ENCODE results near the gene LRRC49. TPM values are rescaled to one million over a fixed set of nuclear protein-coding genes. Genes with fewer than 3 reads are reported as not detected.

The LRRC49 gene
- total and polyA plus RNA-seq, 4 donors: 3.0 to 24.3 (median 7.4) TPM

GRCh38 chr15:71080166-71080565 lies 187.5 kb downstream of the LRRC49 start:
- TF ChIP-seq CTCF (IDR thresholded peaks at IDR 0.05; ENCODE audit: control extremely low read depth, extremely low read depth): no peak
- DNase-seq (no peak), ATAC-seq (ENCODE audit: insufficient read depth, low FRiP score) (no peak)
- Histone ChIP-seq H3K9me3 (ENCODE audit: control insufficient read depth in 4 of 4, insufficient read depth in 3 of 4, low read length in 3 of 4) (no peaks in the 10 kb centered on the region), H3K4me3 (no peak overlapping the region), H3K9ac (ENCODE audit: insufficient read depth in 1 of 2, low read length in 2 of 2) (no peak overlapping the region), H3K27ac (ENCODE audit: low read depth in 1 of 2, low read length in 1 of 2) (no peak overlapping the region), H3K36me3 (ENCODE audit: control insufficient read depth in 4 of 4, insufficient read depth in 4 of 4, low read length in 4 of 4) (no peaks in the 10 kb centered on the region), H3K4me1 (ENCODE audit: control insufficient read depth in 5 of 5, insufficient read depth in 5 of 5, low read length in 5 of 5) (peaks cover 0 to 6% (median 3%) of the 10 kb centered on the region in 5 donors), H3K27me3 (ENCODE audit: control insufficient read depth in 3 of 3, insufficient read depth in 3 of 3, low read length in 2 of 3) (no peaks in the 10 kb centered on the region)
- WGBS, 2 donors: 93 to 94% methylated on average over 7 of the region's 7 CpGs

- TF ChIP-seq CTCF (IDR thresholded peaks at IDR 0.05; ENCODE audit: control extremely low read depth, extremely low read depth): no peak
Observed at GRCh38 chr15:71080705-71081104, 188.1 kb downstream of the LRRC49 start.

GRCh38 chr15:71082803-71083202 lies 190.2 kb downstream of the LRRC49 start:
- TF ChIP-seq CTCF (IDR thresholded peaks at IDR 0.05; ENCODE audit: control extremely low read depth, extremely low read depth): no peak

More at GRCh38 chr15:71080705-71081104, 188.1 kb downstream of the LRRC49 start:
- WGBS, 2 donors: 66 to 81% methylated on average over 1 of the region's 1 CpG
- Histone ChIP-seq H3K27ac (ENCODE audit: low read depth in 1 of 2, low read length in 1 of 2) (no peak overlapping the region), H3K9ac (ENCODE audit: insufficient read depth in 1 of 2, low read length in 2 of 2) (no peak overlapping the region), H3K4me3 (no peak overlapping the region), H3K27me3 (ENCODE audit: control insufficient read depth in 3 of 3, insufficient read depth in 3 of 3, low read length in 2 of 3) (no peaks in the 10 kb centered on the region), H3K36me3 (ENCODE audit: control insufficient read depth in 4 of 4, insufficient read depth in 4 of 4, low read length in 4 of 4) (no peaks in the 10 kb centered on the region), H3K4me1 (ENCODE audit: control insufficient read depth in 5 of 5, insufficient read depth in 5 of 5, low read length in 5 of 5) (peaks cover 0 to 6% (median 3%) of the 10 kb centered on the region in 5 donors), H3K9me3 (ENCODE audit: control insufficient read depth in 4 of 4, insufficient read depth in 3 of 4, low read length in 3 of 4) (no peaks in the 10 kb centered on the region)
- DNase-seq (no peak), ATAC-seq (ENCODE audit: insufficient read depth, low FRiP score) (peak; percentile 30)

GRCh38 chr15:71083349-71083748 lies 190.7 kb downstream of the LRRC49 start:
- Histone ChIP-seq H3K9me3 (ENCODE audit: control insufficient read depth in 4 of 4, insufficient read depth in 3 of 4, low read length in 3 of 4) (no peaks in the 10 kb centered on the region), H3K4me1 (ENCODE audit: control insufficient read depth in 5 of 5, insufficient read depth in 5 of 5, low read length in 5 of 5) (peaks cover 0 to 6% (median 3%) of the 10 kb centered on the region in 5 donors), H3K4me3 (no peak overlapping the region), H3K36me3 (ENCODE audit: control insufficient read depth in 4 of 4, insufficient read depth in 4 of 4, low read length in 4 of 4) (no peaks in the 10 kb centered on the region), H3K27ac (ENCODE audit: low read depth in 1 of 2, low read length in 1 of 2) (peak overlapping the region in 1 of 2 donors; percentile 29), H3K27me3 (ENCODE audit: control insufficient read depth in 3 of 3, insufficient read depth in 3 of 3, low read length in 2 of 3) (no peaks in the 10 kb centered on the region), H3K9ac (ENCODE audit: insufficient read depth in 1 of 2, low read length in 2 of 2) (no peak overlapping the region)
- ATAC-seq (ENCODE audit: insufficient read depth, low FRiP score) (no peak), DNase-seq (no peak)
- no peak for TF ChIP-seq CTCF (IDR thresholded peaks at IDR 0.05; ENCODE audit: control extremely low read depth, extremely low read depth)
- WGBS, 2 donors: 56 to 78% methylated on average over 5 of the region's 5 CpGs

More at GRCh38 chr15:71082803-71083202, 190.2 kb downstream of the LRRC49 start:
- Histone ChIP-seq H3K27ac (ENCODE audit: low read depth in 1 of 2, low read length in 1 of 2) (no peak overlapping the region), H3K4me3 (no peak overlapping the region), H3K9ac (ENCODE audit: insufficient read depth in 1 of 2, low read length in 2 of 2) (no peak overlapping the region), H3K9me3 (ENCODE audit: control insufficient read depth in 4 of 4, insufficient read depth in 3 of 4, low read length in 3 of 4) (no peaks in the 10 kb centered on the region), H3K27me3 (ENCODE audit: control insufficient read depth in 3 of 3, insufficient read depth in 3 of 3, low read length in 2 of 3) (no peaks in the 10 kb centered on the region), H3K4me1 (ENCODE audit: control insufficient read depth in 5 of 5, insufficient read depth in 5 of 5, low read length in 5 of 5) (peaks cover 0 to 6% (median 3%) of the 10 kb centered on the region in 5 donors), H3K36me3 (ENCODE audit: control insufficient read depth in 4 of 4, insufficient read depth in 4 of 4, low read length in 4 of 4) (no peaks in the 10 kb centered on the region)
- no peak for DNase-seq
- 66 to 90% methylated on average over 5 of the region's 5 CpGs for WGBS, 2 donors
- ATAC-seq (ENCODE audit: insufficient read depth, low FRiP score): no peak

Measured in lung (tissue), 12 donors.